ENCODE results near the gene SLC43A1. TPM values are rescaled to one million over a fixed set of nuclear protein-coding genes. Genes with fewer than 3 reads are reported as not detected.
A peak's percentile ranks its signal among the peaks of the same experiment; 100 is the strongest.

The SLC43A1 gene
- polyA plus RNA-seq, 4 donors = 5.4 to 6.6 (median 5.9) TPM

DNA sequence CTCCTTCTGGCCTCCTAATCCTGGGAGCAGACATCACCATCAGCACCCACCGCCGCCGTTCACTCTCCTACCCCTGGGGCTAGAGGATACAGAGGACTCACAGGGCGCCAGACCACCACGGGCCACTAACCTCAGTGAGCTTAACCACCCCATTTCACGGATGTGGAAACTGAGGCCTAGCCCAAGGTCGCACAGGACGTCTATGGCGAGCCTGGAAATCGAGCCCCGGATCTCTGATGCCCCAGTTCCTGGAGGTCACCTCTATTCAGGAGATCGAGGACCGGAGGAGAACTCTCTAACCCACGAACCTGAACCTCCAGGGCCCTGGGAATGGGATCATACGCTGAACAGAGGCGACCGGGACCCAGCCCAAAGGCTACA is 14.7 kb upstream of the SLC43A1 start:
- DNase-seq (ENCODE audit: low read depth in 4 of 4, low spot score in 3 of 4) = no peak

DNA sequence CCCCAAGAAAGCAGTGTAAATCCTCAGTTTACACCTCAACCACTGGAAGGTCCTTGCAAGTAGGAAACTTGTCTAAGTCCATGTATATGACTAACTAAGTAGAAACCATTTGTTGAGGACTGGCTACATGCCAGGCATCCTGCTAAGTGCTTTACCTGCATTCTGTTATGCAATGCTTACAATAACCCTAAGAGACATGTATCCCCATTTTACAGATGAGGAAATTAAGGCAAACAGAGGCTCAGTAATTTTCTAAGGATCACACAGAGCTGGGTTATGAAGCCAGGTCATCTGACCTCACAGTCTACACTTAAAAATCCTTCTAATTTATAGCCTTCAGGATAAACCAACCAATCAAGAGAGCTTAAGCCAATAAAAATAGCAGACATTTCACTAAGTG is 13.5 kb upstream of the SLC43A1 start:
- DNase-seq (ENCODE audit: low read depth in 4 of 4, low spot score in 3 of 4) = no peak

DNA sequence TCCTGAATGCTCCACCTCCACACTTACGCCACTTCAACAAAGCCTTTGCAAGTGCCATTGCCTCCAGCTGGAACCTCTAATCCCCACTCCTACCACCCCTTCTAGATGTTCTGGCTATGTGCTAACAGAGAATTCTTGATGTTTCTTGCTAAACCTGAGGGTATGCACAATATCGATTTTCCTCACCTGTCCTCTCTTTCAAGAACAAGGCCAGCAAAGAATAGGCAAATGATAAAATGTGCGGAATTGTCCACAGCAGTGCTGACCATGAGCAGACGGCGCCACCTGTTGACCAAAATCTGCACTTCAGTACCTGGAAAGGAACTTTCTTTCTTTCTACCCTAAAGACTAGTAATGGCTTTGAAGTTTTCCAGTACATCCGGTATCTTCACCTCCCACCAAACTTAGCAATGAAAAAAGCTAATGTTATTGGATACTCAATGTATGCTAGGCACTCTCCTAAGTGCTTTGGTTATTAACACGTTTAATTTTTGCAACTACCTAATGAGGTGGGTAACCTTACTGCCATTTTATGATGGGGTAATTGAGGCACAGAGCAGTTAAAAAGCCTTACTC is 11.6 kb upstream of the SLC43A1 start:
- DNase-seq (ENCODE audit: low read depth in 4 of 4, low spot score in 3 of 4) = peak in 1 of 4 donors; percentile 57

DNA sequence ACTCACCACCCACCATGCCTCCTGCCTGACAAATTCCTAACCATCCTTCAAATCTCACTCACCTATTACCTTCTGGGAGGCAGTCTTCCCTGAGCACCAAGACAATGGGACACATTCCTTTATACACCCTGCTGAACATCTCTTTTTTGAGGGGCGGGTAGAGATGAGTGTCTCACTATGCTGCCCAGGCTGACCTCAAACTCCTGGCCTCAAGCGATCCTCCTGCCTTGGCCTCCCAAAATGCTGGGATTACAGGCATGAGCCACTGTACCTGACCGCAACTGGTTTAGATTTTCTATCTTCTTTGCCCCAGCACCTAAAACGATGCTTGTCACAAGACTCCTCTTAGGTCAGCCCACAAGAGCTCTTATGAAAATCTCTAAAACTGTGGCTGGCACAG is 7.9 kb upstream of the SLC43A1 start:
- DNase-seq (ENCODE audit: low read depth in 4 of 4, low spot score in 3 of 4) = no peak

DNA sequence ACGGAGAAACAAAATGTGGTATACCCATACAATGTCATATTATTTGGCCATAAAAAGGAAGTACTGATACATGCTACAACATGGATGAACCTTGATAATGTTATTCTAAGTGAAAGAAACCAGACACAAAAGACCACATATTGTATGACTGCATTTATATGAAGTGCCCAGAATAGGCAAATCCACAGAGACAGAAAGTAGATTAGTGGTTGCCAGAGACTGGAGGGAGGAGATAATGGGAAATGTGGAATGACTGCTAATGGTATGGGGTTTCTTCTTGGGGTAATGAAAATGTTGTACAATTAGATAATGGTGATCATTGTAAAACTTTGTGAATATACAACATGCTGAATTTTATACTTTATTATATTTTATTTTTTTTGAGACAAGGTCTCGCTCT is 5.6 kb upstream of the SLC43A1 start:
- no peak for DNase-seq (ENCODE audit: low read depth in 4 of 4, low spot score in 3 of 4)

DNA sequence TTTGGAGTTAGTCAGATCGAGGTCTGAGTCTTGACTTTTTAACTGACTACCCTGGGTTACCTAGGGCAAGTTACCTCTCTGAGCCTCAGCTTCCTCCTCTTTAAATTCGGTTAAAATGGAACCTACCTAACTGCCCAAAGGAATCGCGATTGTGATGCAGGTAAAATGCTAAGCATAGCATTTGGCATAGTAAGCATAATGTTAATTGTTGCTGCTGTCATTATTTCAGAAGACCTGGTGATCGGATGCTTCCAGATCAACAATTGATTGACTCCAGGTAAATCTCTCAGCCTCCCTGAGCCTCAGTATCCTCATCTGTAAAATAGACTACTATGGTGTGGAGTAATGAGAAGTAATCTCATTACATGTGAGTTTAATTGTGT is 550 bp upstream of the SLC43A1 start:
- no peak for DNase-seq (ENCODE audit: low read depth in 4 of 4, low spot score in 3 of 4)

DNA sequence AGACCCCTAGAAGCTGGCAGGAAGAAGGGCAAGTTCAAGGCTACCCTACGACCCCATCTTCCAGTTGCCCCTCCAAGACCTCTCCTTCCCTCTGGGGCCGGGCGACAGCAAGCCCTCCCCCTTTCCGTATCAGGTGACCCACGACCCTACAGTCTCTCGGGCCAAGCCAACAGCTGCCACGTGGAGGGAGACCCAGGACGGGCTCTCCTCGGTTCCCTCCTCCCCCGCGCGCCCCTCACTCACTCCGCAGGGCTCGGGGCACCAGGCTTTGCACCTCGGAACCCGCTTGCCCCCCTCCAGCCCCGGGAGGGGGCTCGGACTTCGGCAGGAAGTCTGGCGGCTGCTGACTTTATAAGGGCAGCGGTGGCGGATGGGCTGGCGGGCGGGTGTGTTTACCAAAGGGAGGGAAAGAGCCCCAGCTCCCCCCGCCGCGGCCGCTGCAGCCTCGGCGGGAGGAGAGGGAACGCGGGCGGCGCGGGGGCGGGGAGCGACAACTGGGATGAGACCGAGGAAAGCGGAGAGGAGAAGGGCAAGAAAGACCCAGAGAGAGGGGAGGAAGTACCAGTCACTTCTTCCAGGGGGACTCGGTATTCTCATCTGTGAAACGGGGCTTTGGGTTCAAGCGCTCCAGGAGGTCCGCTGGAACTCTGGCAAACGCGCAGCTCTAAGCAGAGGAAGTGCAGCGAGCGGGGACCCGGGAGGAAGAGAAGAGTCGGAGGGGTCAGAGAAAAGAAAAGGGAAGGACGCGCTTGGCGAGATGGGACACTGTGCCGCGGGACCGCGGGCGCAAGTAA is 767 bp downstream of the SLC43A1 start:
- DNase-seq (ENCODE audit: low read depth in 4 of 4, low spot score in 3 of 4) = no peak

DNA sequence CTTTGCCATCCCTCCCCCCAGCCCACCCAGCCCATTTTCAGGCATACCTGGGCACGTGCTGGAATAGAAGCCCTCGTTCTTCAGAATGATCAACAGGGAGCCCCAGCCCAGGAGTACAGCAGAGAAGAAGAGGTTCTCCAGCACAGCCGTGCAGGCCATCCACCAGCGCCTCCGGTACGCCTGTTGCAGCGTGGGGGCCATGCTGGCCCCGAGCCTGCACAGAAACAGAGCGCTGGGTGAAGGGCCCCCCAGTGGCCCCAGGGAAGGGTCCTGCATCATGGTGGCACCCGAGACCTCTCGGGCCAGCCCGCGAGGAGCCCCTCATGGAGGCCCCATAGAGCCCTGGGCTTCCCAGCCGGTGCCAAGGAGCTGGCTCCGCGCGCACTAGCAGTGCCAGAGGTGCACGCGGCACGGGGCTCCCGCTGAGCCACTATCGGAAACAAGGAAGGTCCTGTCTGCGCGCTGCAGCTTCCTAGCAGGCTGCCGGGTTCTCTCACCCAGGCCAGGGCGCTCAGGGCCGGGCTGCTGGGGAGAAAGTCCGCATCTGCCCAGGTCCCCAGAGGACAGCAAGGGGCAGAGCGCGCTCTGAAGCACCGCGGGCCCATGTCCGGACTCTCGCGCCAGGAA is 1.5 kb downstream of the SLC43A1 start:
- DNase-seq (ENCODE audit: low read depth in 4 of 4, low spot score in 3 of 4) = no peak

DNA sequence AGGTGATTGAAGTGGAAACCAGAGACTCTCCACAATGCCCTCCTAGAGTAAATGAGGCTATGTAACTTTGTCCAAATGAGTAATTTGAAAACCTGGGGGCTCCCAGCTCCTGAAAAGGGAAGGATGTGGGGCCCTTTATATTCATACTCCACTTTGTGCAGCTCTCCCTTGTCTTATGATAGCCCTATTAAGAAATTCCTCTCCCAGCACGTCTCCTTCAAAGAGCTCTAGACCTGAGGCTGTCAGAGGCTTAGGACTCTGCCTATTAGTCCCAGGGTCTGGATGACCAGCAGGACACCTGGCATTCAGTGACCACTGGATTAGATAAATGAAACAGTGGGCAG is 2.1 kb downstream of the SLC43A1 start:
- no peak for DNase-seq (ENCODE audit: low read depth in 4 of 4, low spot score in 3 of 4)

DNA sequence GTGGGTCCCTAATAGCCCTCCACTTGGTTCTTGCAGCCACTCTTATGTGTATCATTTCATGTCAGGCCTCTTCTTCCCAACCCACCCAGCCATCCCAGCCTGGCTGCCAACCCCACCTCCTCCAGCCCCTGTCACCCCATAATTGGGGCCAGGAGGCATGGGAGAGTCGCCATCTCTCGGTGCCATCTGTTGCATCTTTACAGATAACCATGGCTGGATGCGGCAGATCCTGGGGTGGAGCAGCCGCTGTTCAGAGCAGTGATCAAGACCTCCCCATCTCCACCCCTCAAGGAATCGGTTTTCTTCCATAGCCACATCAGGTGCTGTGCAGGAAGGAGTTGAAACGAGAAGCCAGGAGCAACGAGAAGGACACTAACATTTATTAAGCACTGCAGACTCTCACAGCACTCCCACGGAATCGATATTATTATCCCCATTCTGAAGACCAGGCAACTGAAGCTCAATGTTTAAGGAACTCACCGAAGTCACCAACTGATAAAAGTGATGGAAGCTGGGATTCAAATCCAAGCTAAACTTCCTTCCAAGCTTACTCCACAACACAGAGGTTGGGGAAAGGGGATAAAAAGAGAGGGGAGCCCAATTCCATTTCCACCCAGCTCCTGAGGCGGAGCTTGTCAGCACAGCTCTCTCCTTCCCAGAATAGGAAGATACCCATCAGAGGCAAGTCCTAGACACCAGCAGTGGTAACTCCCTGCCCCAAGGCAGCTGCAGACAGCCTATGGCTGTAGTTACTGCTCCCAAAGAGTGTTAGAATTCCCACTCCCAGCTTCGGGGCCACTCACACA is 2.7 kb downstream of the SLC43A1 start:
- no peak for DNase-seq (ENCODE audit: low read depth in 4 of 4, low spot score in 3 of 4)

DNA sequence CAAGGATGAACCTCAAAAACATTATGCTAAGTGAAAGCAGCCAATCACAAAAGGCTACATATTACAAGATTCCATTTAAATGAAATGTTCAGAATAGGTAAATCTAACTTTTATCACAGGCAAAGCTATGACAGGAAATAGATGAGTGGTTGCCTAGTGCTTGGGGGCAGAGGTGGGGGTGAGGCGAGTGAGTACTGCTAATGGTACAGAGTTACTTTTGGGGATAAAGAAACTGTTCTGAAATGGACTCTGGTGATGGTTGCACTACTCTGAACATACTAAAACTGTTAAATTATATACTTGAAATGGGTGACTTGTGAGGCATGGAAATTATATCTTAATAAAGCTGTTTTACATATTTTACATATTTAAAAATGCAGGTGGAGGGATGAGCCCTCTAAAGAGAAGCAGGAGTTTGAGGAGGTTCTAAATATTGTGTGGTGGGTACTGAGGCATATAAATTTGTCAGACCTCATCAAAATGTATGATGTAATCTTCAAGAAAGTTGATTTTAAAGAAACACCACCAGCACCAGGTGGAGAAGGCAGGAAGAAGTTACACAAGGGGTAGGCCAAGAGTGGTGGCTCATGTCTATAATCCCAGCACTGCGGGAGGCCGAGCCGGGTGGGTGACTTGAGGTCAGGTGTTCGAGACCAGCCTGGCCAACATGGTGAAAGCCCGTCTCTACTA is 3.6 kb downstream of the SLC43A1 start:
- no peak for DNase-seq (ENCODE audit: low read depth in 4 of 4, low spot score in 3 of 4)

DNA sequence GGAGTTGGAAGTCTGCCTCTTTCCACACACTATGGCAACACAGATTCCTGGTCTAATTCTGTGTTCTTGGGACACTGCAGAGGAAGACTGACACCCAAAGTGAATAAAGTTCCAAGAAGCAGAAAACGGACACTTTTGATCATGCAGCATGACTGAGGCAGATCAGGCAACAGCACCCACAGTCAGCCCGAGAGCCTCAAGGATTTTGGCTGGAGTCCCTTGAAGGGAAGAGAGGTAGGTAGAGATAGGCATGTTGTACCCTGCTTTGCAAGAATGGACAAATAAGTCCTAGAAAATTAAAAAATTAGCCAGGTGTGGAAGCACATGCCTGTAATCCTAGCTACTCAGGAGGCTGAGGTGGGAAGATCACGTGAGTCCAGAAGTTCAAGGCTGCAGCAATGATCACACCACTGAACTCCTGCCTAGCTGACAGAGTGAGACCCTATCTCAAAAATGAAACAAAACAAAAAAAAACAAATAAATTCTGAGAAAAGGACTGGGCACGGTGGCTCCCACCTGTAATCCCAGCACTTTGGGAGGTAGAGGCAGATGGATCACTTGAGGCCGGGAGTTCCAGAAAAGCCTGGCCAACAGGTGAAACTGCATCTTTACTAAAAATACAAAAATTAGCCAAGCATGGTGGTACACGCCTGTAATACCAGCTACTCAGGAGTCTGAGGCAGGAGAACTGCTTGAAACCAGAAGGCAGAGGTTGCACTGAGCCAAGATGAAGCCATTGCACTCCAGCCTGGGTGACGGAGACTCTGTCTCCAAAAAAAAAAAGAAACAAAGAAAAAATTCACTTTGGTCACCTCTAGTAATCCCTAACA is 6.9 kb downstream of the SLC43A1 start:
- no peak for DNase-seq (ENCODE audit: low read depth in 4 of 4, low spot score in 3 of 4)

DNA sequence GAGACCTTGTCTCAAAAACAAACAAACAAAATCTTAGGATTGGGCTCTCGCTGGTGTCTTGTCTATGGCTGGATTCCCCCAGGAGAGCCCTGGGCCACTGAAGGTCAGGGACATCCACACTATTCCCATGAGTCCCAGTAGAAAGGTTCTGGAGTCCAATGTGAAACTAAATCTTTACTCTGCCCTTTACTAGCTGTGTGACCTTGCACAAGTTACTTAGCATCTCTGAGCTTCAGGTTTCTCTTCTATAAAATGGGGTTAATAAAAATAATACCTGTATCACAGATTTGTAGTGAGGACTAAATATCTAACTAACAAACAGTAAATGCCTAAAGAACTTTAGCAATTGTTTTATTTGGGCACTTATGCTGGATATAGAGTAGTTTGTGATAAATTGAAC is 9.0 kb downstream of the SLC43A1 start:
- no peak for DNase-seq (ENCODE audit: low read depth in 4 of 4, low spot score in 3 of 4)

DNA sequence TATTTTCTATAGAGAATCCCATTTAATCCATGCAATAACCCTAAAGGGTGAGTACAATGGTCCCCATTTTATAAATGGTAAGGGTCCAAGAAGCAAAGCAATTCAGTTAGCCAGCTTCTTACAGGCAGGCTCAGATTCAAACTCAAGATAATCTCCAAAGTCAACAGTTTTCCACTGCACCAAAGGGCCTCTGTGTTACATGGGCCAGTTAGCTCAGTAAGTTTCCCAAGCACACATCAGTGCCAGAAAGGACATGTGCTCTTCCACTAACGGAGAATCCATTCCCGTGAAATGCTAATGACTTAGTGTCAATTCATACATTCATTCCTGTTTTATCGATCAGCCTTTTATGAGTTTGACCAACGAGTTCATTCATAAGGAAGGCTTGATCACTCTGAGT is 11.0 kb downstream of the SLC43A1 start:
- no peak for DNase-seq (ENCODE audit: low read depth in 4 of 4, low spot score in 3 of 4)

DNA sequence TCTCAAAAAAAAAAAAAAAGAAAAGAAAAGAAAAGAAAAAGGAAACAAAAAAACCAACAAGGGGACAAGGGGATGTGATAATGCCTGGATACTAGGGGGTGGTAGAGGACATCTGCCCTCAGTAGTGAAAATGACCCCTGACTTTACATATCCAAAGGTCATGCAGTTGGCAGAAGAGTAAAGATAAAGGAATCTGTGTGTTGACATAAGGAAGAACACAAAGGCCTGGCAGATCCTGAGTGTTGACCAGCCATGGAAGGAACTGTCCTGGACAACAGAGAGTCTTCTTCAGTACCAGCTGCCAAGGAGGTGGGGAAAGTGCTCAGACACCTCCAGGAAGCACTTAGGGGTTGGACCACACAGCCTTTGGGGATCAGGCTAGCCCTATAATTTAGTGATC is 12.6 kb downstream of the SLC43A1 start:
- no peak for DNase-seq (ENCODE audit: low read depth in 4 of 4, low spot score in 3 of 4)

DNA sequence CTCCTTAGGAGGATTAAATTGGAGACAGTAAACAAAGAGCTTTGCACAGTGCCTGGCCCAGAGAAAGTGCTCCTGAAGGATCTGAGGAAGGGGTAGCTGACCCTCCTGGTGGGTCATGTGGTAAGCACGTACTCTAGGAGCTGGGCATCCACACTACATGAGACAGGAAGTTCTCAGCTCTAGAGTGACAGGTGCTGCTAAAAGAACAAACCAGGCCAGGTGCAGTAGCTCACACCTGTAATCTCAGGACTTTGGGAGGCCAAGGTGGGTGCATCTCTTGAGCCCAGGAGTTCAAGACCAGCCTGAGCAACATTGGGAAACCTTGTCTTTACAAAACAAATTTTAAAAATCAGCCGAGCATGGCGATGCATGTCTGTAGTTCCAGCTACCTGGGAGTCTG is 13.1 kb downstream of the SLC43A1 start:
- no peak for DNase-seq (ENCODE audit: low read depth in 4 of 4, low spot score in 3 of 4)

DNA sequence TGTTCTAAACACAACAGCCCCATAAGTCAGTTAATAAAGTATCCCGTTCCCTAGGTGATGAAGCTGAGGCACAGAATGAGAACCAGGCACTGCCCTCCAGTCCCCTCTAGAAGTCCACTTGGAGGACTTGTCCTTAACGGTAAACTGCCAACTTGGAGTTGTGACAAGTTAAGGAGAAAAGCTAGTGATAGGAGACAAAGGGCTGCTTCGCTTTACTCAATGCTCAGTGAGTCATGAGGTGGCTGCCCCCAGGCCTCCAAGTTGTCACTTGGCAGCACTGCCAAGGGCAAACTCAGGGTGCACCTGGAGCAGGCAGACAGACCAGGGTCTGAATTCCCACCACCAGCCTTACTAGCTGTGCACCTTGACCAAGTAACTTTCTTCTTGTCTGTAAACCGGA is 13.5 kb downstream of the SLC43A1 start:
- no peak for DNase-seq (ENCODE audit: low read depth in 4 of 4, low spot score in 3 of 4)

DNA sequence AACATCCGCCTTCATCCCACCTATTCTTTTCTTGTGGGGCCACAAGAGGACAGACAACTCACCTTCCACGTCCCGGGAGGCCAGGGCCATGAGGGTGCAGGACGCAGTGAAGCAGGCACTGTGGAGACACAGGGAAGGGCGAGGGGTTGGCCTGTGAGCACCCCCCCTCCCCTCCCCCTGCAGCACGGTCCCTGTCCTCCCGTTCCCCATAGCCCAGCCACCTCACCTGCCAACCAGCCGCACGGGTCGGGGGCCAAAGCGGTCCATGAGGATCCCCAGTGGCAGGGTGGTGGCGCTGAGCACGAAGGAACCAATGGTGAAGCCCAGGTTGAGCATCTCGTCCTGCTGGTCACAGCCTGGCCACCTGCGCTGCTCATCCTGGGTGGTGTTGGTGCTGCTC is 14.6 kb downstream of the SLC43A1 start:
- no peak for DNase-seq (ENCODE audit: low read depth in 4 of 4, low spot score in 3 of 4)

DNA sequence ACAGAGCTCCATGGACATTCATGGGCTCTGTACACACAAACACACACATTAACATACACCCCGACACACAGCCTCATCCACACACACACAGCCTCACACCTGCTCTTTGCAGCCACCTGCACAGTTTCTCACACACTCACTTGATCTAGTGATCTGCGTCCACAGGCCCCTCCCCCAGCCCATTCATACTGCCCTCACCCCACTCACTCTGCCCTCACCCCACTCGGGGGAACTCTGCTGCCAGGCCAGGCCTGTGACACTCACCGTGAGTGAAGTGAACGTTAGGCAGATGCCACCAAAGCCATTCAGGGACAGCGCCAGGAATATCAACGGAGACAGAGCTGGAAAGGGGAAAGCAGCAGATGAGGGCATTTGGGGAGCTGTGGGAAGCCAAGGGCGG is 15.0 kb downstream of the SLC43A1 start:
- no peak for DNase-seq (ENCODE audit: low read depth in 4 of 4, low spot score in 3 of 4)

DNA sequence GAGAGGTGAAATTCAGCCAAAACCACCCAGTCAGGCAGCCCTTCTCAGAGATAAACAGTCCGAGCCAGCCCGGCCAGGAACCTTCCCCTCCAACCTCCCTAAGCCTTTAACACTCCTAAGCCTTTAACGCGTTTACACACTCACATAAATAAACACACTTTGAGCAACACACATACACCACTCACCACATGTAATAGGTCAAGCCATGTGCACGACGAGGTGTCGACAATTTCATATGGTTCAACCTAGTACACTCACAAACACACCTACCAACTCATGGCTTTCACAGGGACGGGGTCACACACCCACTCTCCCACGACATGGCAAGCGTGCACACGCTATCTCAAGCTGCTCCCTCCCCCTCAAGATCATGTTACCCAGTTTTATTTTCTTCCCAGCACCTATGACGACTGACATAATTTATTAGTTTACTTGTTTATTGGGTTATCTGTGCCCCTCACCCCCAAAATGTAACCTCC is 15.5 kb downstream of the SLC43A1 start:
- no peak for DNase-seq (ENCODE audit: low read depth in 4 of 4, low spot score in 3 of 4)
